Heart right ventricle (tissue), 16 donors: Measurements from ENCODE around the gene LRRC47. TPM values are rescaled to one million over a fixed set of nuclear protein-coding genes. Genes with fewer than 3 reads are reported as not detected.

Experiments
- ATAC-seq, 8 donors: fragments of 200-7000 bp; cut with Tn5 transposase; one replicate each; pipeline ENCODE4 v1.9.1; 2020; ENCODE audit warnings: mild to moderate bottlenecking in 8 of 8, moderate library complexity in 8 of 8, moderate number of reproducible peaks in 1 of 8
- DNase-seq, 2 donors: peaks; one replicate each; pipeline ENCODE4 v3.0.0-alpha.2; 2020
- H3K27ac ChIP-seq, 10 donors: fragments of 200-600 bp; sonication (generic) in 2 of 10; one replicate each; pipeline versions ENCODE4 v1.5.0 to v1.8.0; 2020 to 2022; ENCODE audit warnings: mild to moderate bottlenecking in 3 of 10
- H3K27me3 ChIP-seq, 7 donors: fragments of 200-600 bp; one replicate each; pipeline ENCODE4 v1.8.0; 2021 to 2022; ENCODE audit warnings: mild to moderate bottlenecking in 2 of 7
- H3K36me3 ChIP-seq, 9 donors: fragments of 200-600 bp; sonication (generic) in 1 of 9; one replicate each; pipeline versions ENCODE4 v1.5.0 to v1.8.0; 2020 to 2022; ENCODE audit warnings: mild to moderate bottlenecking in 2 of 9
- H3K4me1 ChIP-seq, 9 donors: fragments of 200-600 bp; sonication (generic) in 1 of 9; one replicate each; pipeline versions ENCODE4 v1.5.0 to v1.8.0; 2020 to 2022; ENCODE audit warnings: mild to moderate bottlenecking in 4 of 9
- H3K4me3 ChIP-seq, 10 donors: fragments of 200-600 bp; sonication (generic) in 2 of 10; one replicate each; pipeline versions ENCODE4 v1.5.0 to v1.8.0; 2020 to 2022; ENCODE audit warnings: mild to moderate bottlenecking in 7 of 10, moderate library complexity in 2 of 10
- H3K9me3 ChIP-seq, 11 donors: fragments of 200-600 bp in 10 of 11; sonication (generic) in 2 of 11; one replicate each; pipeline versions ENCODE4 v1.5.0 to v1.8.0; 2013 to 2022; ENCODE audit warnings: mild to moderate bottlenecking in 2 of 11, control low read depth in 1 of 11, moderate library complexity in 1 of 11
- CTCF ChIP-seq, 9 donors: fragments of 200-600 bp; sonication (generic) in 2 of 9; IDR thresholded peaks; one replicate each; pipeline versions ENCODE4 v1.5.0 to v1.8.0; 2021 to 2022; ENCODE audit warnings: antibody characterized with exemption in 9 of 9, mild to moderate bottlenecking in 5 of 9, moderate library complexity in 1 of 9
- WGBS, 2 donors: extraction: QIAGEN DNeasy Blood & Tissue Kit; methylation state at CpG; one replicate each; pipeline ENCODE4 v1.1.7; 2013; ENCODE audit warnings: inconsistent platforms in 1 of 2; 5-methylcytosine and 5-hydroxymethylcytosine counted together
- intact Hi-C, 10 donors: fragments of 100-400 bp; cut with DNase I; formaldehyde crosslinking; loops; one replicate each; pipeline versions ENCODE4 v1.11.1 to v1.14.2; 2022
- polyA plus RNA-seq, 2 donors: library from polyadenylated mRNA; stranded (reverse); fragments of 200-250 nt; gene quantifications; one replicate each; pipeline ENCODE4 v1.2.3, GENCODE V29; 2013
- total RNA-seq, 10 donors: library from RNA; stranded (reverse); fragmentation: NEBNext Ultra II Directional in 3 of 10; extraction: Animal tissue kit (Norgen Biotek cat#: 25700) in 3 of 10; gene quantifications; one replicate each; pipeline versions ENCODE4 v1.2.1 to v1.2.4, GENCODE V29; 2021 to 2023
- donor health status: Arrhythmogenic right ventricular cardiomyopathy.
- donor health status: ischemic (EF 13 %, LVEDD 7.1; RV severe dilation, severe dysfunction).
- donor health status: healthy with polysubstance abuse.
- donor health status: DM: no; HTN: yes; CAD: no.
- donor health status: DM: no; HTN: no; CAD: no.
- donor health status: ischemic (EF 25% LVEDD 6.9; RV normal size, moderate dysfunction).
- donor health status: ischemic (EF 25% LVEDD 5.7; RV mildly dilated, moderate dysfunction).
- donor health status: healthy.
- donor health status: DM: yes; HTN: yes; CAD: no.
- donor health status: Ischemic cardiomyopathy.
- donor health status: ischemic (EF 35%, LVEDD 5.7; RV mildly dilated, moderate dysfunction).
- donor health status: nonischemic (EF 11% LVEDD 7.7; RV severe dilation, severe dysfunction).
- donor health status: DM: yes; HTN: yes; CAD: no.
- donor health status: PGD.
- donor health status: ischemic (EF 29% LVEDD 5.4; RV normal size, mild dysfunction).
- donor health status: nonischemic (EF 23%, LVEDD 6.1; RV moderate dilation, normal function).

Gene LRRC47
- total and polyA plus RNA-seq, 12 donors, result 17.6 to 85.4 (median 69.8) TPM

- Histone ChIP-seq H3K27me3 (no peaks in the 10 kb centered on the region), H3K4me1 (no peaks in the 10 kb centered on the region), H3K9me3 (no peaks in the 10 kb centered on the region), H3K27ac (no peak overlapping the region), H3K36me3 (peaks cover 0 to 89% (median 47%) of the 10 kb centered on the region in 9 donors), H3K4me3 (no peak overlapping the region)
- ATAC-seq (no peak), DNase-seq (no peak)
- 83 to 87% methylated on average over 13 of the region's 13 CpGs for WGBS, 2 donors
- TF ChIP-seq CTCF (IDR thresholded peaks at IDR 0.05), result no peak
- intact Hi-C loops, result no loop called here
These were observed 25.1 kb upstream of the LRRC47 start for GRCh38 chr1:3821447-3821846.

GRCh38 chr1:3821004-3821403, 24.7 kb upstream of the LRRC47 start:
- H3K27me3 ChIP-seq, result no peaks in the 10 kb centered on the region
- peaks cover 0 to 89% (median 42%) of the 10 kb centered on the region in 9 donors for H3K36me3 ChIP-seq
- H3K4me1 ChIP-seq, result no peaks in the 10 kb centered on the region
- no peak overlapping the region for H3K27ac ChIP-seq
- no peak for DNase-seq
- WGBS, 2 donors, result 90% methylated on average over 6 of the region's 6 CpGs
- no peak for ATAC-seq
- H3K9me3 ChIP-seq, result no peaks in the 10 kb centered on the region
- intact Hi-C loops, result no loop called here
- no peak overlapping the region for H3K4me3 ChIP-seq
- TF ChIP-seq CTCF (IDR thresholded peaks at IDR 0.05), result no peak

- H3K4me3 ChIP-seq, result no peak overlapping the region
- intact Hi-C loops, result no loop called here
- no peaks in the 10 kb centered on the region for H3K9me3 ChIP-seq
- no peak for TF ChIP-seq CTCF (IDR thresholded peaks at IDR 0.05)
- no peaks in the 10 kb centered on the region for H3K27me3 ChIP-seq
- H3K27ac ChIP-seq, result no peak overlapping the region
- DNase-seq, result no peak
- peaks cover 0 to 89% (median 38%) of the 10 kb centered on the region in 9 donors for H3K36me3 ChIP-seq
- H3K4me1 ChIP-seq, result no peaks in the 10 kb centered on the region
- no peak for ATAC-seq
- 91% methylated on average over 8 of the region's 8 CpGs for WGBS, 2 donors
These were observed 24.0 kb upstream of the LRRC47 start for GRCh38 chr1:3820316-3820715.

- no peak for TF ChIP-seq CTCF (IDR thresholded peaks at IDR 0.05)
- Histone ChIP-seq H3K36me3 (peaks cover 0 to 91% (median 43%) of the 10 kb centered on the region in 9 donors), H3K4me3 (no peak overlapping the region), H3K27ac (no peak overlapping the region), H3K9me3 (no peaks in the 10 kb centered on the region), H3K27me3 (no peaks in the 10 kb centered on the region), H3K4me1 (no peaks in the 10 kb centered on the region)
- ATAC-seq (no peak), DNase-seq (no peak)
- whole genome bisulfite sequencing, 2 donors, result 76 to 77% methylated on average over 10 of the region's 10 CpGs
- intact Hi-C loops, result no loop called here
These were observed 23.5 kb upstream of the LRRC47 start for GRCh38 chr1:3819771-3820200.
